Astrocyte (in vitro differentiated cells and primary cell): ENCODE results near the gene MALT1. TPM values are rescaled to one million over a fixed set of nuclear protein-coding genes. Genes with fewer than 3 reads are reported as not detected.

ENCODE experiments used
- DNase-seq: peaks from one replicate; pipeline ENCODE4 v3.0.0-alpha.2; 2010; ENCODE audit warnings: low read depth
- FAIRE-seq: peaks from 2 replicates; lab custom pipeline; 2011; peaks lifted over from hg19 to GRCh38; lab: Jason Lieb, UNC
- H2AFZ ChIP-seq: 2 replicates; pipeline ENCODE4 v1.6.0; 2012; ENCODE audit warnings: low read depth, low read length, inconsistent platforms
- H3K27ac ChIP-seq: 2 replicates; pipeline ENCODE4 v1.5.1; 2011; ENCODE audit warnings: low read depth, low read length, inconsistent platforms
- H3K27me3 ChIP-seq: 2 replicates; pipeline ENCODE4 v1.6.0; 2011; ENCODE audit warnings: low read length, inconsistent platforms; ENCODE audit not compliant: insufficient read depth
- H3K36me3 ChIP-seq: 2 replicates; pipeline ENCODE4 v1.5.1; 2011; ENCODE audit warnings: low read length, inconsistent platforms; ENCODE audit not compliant: insufficient read depth
- H3K4me1 ChIP-seq: 2 replicates; pipeline ENCODE4 v1.5.1; 2011; ENCODE audit warnings: low read length, inconsistent platforms; ENCODE audit not compliant: insufficient read depth
- H3K4me2 ChIP-seq: 2 replicates; pipeline ENCODE4 v1.6.0; 2012; ENCODE audit warnings: low read length, inconsistent platforms
- H3K4me3 ChIP-seq: 2 replicates; pipeline ENCODE4 v1.5.1; 2011; ENCODE audit warnings: low read depth, mild to moderate bottlenecking, low read length, inconsistent platforms; ENCODE audit not compliant: insufficient read depth
- H3K79me2 ChIP-seq: 2 replicates; pipeline ENCODE4 v1.6.0; 2012; ENCODE audit warnings: mild to moderate bottlenecking, low read length, inconsistent platforms; ENCODE audit not compliant: insufficient read depth
- H3K9ac ChIP-seq: 2 replicates; pipeline ENCODE4 v1.6.0; 2012; ENCODE audit warnings: mild to moderate bottlenecking, low read length, inconsistent platforms
- H3K9me3 ChIP-seq: 2 replicates; pipeline ENCODE4 v1.5.1; 2012; ENCODE audit warnings: low read depth, mild to moderate bottlenecking, low read length, inconsistent platforms; ENCODE audit not compliant: insufficient read depth
- H4K20me1 ChIP-seq: 2 replicates; pipeline ENCODE4 v1.6.0; 2012; ENCODE audit warnings: low read length, inconsistent platforms; ENCODE audit not compliant: insufficient read depth
- H3K27ac Mint-ChIP-seq: one replicate; pipeline ENCODE4 v1.8.0; 2021; ENCODE audit warnings: mild to moderate bottlenecking, mixed read lengths; ENCODE audit not compliant: unreplicated experiment
- H3K27me3 Mint-ChIP-seq: one replicate; pipeline ENCODE4 v1.8.0; 2021; ENCODE audit warnings: low read depth, mixed read lengths; ENCODE audit not compliant: unreplicated experiment
- H3K36me3 Mint-ChIP-seq: one replicate; pipeline ENCODE4 v1.8.0; 2021; ENCODE audit warnings: low read depth, mixed read lengths; ENCODE audit not compliant: unreplicated experiment
- H3K4me1 Mint-ChIP-seq: one replicate; pipeline ENCODE4 v1.8.0; 2021; ENCODE audit warnings: low read depth, mixed read lengths; ENCODE audit not compliant: unreplicated experiment
- H3K4me3 Mint-ChIP-seq: one replicate; pipeline ENCODE4 v1.8.0; 2021; ENCODE audit warnings: mild to moderate bottlenecking, moderate library complexity, mixed read lengths; ENCODE audit not compliant: unreplicated experiment
- H3K9me3 Mint-ChIP-seq: one replicate; pipeline ENCODE4 v1.8.0; 2021; ENCODE audit warnings: mild to moderate bottlenecking, mixed read lengths; ENCODE audit not compliant: unreplicated experiment
- CTCF ChIP-seq: IDR thresholded peaks from 2 replicates; pipeline ENCODE4 v1.5.1; 2011; ENCODE audit warnings: low read depth, mild to moderate bottlenecking, inconsistent platforms, low read length, moderate library complexity; ENCODE audit not compliant: insufficient read depth
- EZH2 ChIP-seq: IDR thresholded peaks from 2 replicates; pipeline ENCODE4 v1.6.1; 2012; ENCODE audit warnings: mild to moderate bottlenecking, low read length, inconsistent platforms; ENCODE audit not compliant: insufficient read depth
- total RNA-seq: library from RNA; stranded (reverse); gene quantifications from 2 replicates; pipeline ENCODE4 v1.2.1, GENCODE V29; 2021

The MALT1 gene
- total RNA-seq, 1 donor from 2014 or later, result 40.3 TPM

- Histone ChIP-seq H3K4me2 (peak overlapping the region; percentile 57), H2AFZ (peak overlapping the region; percentile 40), H3K9ac (peak overlapping the region; percentile 35), H3K79me2 (no peaks in the 10 kb centered on the region), H4K20me1 (no peaks in the 10 kb centered on the region), H3K36me3 (no peaks in the 10 kb centered on the region), H3K4me1 (peaks cover 20% of the 10 kb centered on the region), H3K27ac (peak overlapping the region; percentile 43), H3K4me3 (no peak overlapping the region), H3K9me3 (no peaks in the 10 kb centered on the region), H3K27me3 (no peaks in the 10 kb centered on the region)
- no peak for FAIRE-seq
- Mint-ChIP-seq H3K4me3 (no peak overlapping the region), H3K27me3 (no peaks in the 10 kb centered on the region), H3K9me3 (no peaks in the 10 kb centered on the region), H3K4me1 (peaks cover 19% of the 10 kb centered on the region), H3K36me3 (no peaks in the 10 kb centered on the region), H3K27ac (peak overlapping the region; percentile 67)
- no peak for TF ChIP-seq EZH2
- no peak for TF ChIP-seq CTCF
- DNase-seq, result peak; percentile 72
Observed at GRCh38 chr18:58639751-58640427, 31.4 kb upstream of the MALT1 start.

GRCh38 chr18:58640428-58640805, 30.8 kb upstream of the MALT1 start:
- DNase-seq (no peak), FAIRE-seq (peak; percentile 60)
- H3K27ac Mint-ChIP-seq, result no peak overlapping the region
- H3K36me3 Mint-ChIP-seq, result no peaks in the 10 kb centered on the region
- no peaks in the 10 kb centered on the region for H3K27me3 Mint-ChIP-seq
- H3K27ac ChIP-seq, result peak overlapping the region; percentile 43
- H3K36me3 ChIP-seq, result no peaks in the 10 kb centered on the region
- no peak overlapping the region for H3K4me3 Mint-ChIP-seq
- H3K9me3 ChIP-seq, result no peaks in the 10 kb centered on the region
- H3K27me3 ChIP-seq, result no peaks in the 10 kb centered on the region
- H3K4me1 Mint-ChIP-seq, result peaks cover 19% of the 10 kb centered on the region
- peak overlapping the region; percentile 35 for H3K9ac ChIP-seq
- peak overlapping the region; percentile 40 for H2AFZ ChIP-seq
- no peaks in the 10 kb centered on the region for H4K20me1 ChIP-seq
- peak overlapping the region; percentile 57 for H3K4me2 ChIP-seq
- H3K4me3 ChIP-seq, result no peak overlapping the region
- peaks cover 20% of the 10 kb centered on the region for H3K4me1 ChIP-seq
- no peaks in the 10 kb centered on the region for H3K9me3 Mint-ChIP-seq
- TF ChIP-seq CTCF (no peak), EZH2 (no peak)
- no peaks in the 10 kb centered on the region for H3K79me2 ChIP-seq
